Transverse colon (tissue), 3 donors: ENCODE measurements around the gene NFE2.

Experiments
- CTCF ChIP-seq, 5 experiments: fragments of 200-600 bp in 3 of 5; fragments of 450-650 bp in 2 of 5; sonication (generic) in 3 of 5; IDR thresholded peaks; 1 replicate in 2 of 5; 2 replicates in 3 of 5; pipeline ENCODE4 v1.5.1; 2016 to 2017; ENCODE audit warnings: antibody characterized with exemption in 5 of 5, inconsistent platforms in 3 of 5, mild to moderate bottlenecking in 2 of 5, moderate library complexity in 1 of 5
- EP300 ChIP-seq: sonication (generic); formaldehyde crosslinking; IDR thresholded peaks from one replicate; pipeline ENCODE4 v1.6.1; 2017; ENCODE audit warnings: antibody characterized with exemption, low read depth
- POLR2A ChIP-seq: fragments of 450-650 bp; IDR thresholded peaks from one replicate; pipeline ENCODE4 v1.6.1; 2016; ENCODE audit warnings: antibody characterized with exemption, mild to moderate bottlenecking, moderate library complexity

- TF ChIP-seq EP300 (no peak), CTCF (IDR thresholded peaks at IDR 0.05) (no peak), POLR2A (no peak)
These were observed 26.8 kb downstream of the NFE2 start for GRCh38 chr12:54273981-54274380.
